Measurements from ENCODE around the gene ROM1. TPM values are rescaled to one million over a fixed set of nuclear protein-coding genes. Genes with fewer than 3 reads are reported as not detected.
"Not testable (repeated sequence)": the region's sequence is repeated elsewhere in the genome, so short reads cannot be mapped to it uniquely, and the experiment has no call there.

ROM1 gene
- total RNA-seq, 2 donors from 2014 or later: 0.94 to 1.2 TPM

DNA sequence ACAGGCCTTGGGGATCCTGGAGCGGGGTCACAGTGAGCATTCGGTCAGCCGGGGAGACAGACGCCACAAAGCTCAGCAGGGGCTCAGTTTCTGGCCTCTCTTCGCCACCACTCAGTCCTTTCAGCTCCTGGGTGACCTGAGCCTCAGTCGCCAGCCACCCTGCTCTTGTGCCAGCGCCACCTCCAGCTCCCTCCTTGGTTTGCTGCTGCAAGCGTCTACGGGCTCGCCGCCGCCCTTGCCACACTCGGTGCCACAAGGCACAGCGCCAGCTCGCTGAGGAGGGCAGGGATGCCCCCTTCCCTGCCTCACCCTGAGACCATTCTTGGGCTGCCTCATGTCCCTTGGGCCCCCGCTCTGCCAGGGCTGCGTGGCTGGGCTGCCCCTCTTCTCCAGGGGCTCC, 37.9 kb upstream of the ROM1 start:
- no peak for DNase-seq

DNA sequence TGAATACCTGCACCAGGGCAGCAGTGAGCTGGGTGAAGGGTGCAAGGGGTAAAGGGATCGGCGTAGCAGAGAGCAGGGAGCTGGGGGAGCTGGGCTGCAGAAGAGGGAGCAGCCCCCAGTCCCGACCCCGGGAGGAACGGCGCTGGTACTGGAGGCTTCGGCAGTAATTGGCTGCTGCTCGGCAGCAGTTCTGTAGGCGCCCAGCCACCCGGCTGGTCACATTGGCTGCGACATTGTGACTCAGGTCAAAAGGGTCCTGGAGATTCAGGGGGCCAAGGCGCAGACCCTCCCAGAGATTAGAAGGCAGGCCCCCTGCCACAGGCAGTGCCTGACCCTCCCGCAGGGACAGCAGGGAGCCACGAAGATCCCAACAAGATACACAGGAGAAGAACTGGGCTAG, 37.2 kb upstream of the ROM1 start:
- peaks cover 41% of the 10 kb centered on the region for H3K4me1 Mint-ChIP-seq
- no peaks in the 10 kb centered on the region for H3K9me3 ChIP-seq (ENCODE audit: control insufficient read depth, low read length, poor library complexity, severe bottlenecking)
- H3K27me3 Mint-ChIP-seq: no peaks in the 10 kb centered on the region
- peak overlapping the region; percentile 99 for H3K4me3 Mint-ChIP-seq
- DNase-seq: no peak
- no peak overlapping the region for H3K27ac Mint-ChIP-seq
- peaks cover 16% of the 10 kb centered on the region for H3K36me3 Mint-ChIP-seq (ENCODE audit: low read depth)
- ATAC-seq: no peak

More for the DNA sequence above, 37.9 kb upstream of the ROM1 start:
- Mint-ChIP-seq H3K4me3 (peak overlapping the region; percentile 99), H3K27me3 (no peaks in the 10 kb centered on the region), H3K27ac (peak overlapping the region; percentile 100), H3K4me1 (peaks cover 46% of the 10 kb centered on the region), H3K36me3 (ENCODE audit: low read depth) (peaks cover 17% of the 10 kb centered on the region)
- no peak for ATAC-seq
- H3K9me3 ChIP-seq (ENCODE audit: control insufficient read depth, low read length, poor library complexity, severe bottlenecking): no peaks in the 10 kb centered on the region

DNA sequence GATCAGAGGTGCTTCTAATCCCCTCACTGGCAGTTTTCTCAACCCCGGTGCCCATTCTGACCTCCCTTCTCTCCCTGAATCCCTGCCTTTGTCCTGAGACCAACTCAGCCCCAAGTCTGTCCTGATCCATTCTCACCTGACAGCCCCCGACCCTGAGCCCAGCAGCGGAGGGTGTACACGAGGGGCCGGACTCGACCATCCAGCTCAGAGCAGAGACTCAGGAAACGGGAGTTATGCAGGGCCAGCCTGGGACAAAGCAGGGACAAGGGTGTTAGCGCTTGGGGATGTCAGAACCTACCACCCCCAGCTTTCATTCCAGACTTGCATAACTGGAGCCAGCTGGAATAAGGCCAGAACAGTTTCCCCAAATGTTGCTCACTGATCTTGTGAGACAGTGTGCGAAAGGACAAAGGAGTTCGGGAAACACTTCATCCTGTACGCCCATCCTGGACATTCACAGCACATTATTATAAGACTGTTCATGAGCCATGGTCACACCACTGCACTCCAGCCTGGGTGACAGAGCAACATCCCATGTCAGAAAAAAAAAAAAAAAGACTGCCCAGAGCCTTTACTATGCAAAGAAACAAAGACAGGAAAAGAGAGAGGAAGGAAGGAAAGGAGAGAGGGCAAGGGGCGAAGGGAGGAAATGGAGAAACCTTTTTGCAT, 35.9 kb upstream of the ROM1 start:
- Mint-ChIP-seq H3K36me3 (ENCODE audit: low read depth) (peaks cover 11% of the 10 kb centered on the region), H3K4me3 (no peak overlapping the region), H3K27ac (no peak overlapping the region), H3K27me3 (no peaks in the 10 kb centered on the region), H3K4me1 (peaks cover 29% of the 10 kb centered on the region)
- ATAC-seq (no peak), DNase-seq (no peak)
- H3K9me3 ChIP-seq (ENCODE audit: control insufficient read depth, low read length, poor library complexity, severe bottlenecking): no peaks in the 10 kb centered on the region

DNA sequence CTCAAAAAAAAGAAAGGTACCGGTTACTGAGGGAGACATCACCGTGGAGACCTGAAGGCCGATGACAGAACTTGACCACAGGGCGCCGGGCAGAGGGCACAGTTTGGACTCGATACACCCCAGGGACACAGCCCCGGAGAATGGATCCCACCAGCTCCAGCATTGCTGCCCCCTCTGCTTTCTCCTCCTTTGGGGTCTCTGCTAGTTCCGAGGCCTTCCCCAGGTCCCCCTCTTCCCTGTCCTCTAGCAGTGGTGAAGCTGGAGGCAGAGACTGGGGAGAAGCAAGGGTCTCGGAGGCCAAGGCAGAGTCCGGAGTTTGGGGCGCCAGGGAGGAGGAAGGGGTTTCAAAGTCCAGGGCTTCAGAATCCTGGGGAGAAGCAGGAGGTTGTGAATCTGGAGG, 34.5 kb upstream of the ROM1 start:
- H3K9me3 ChIP-seq (ENCODE audit: control insufficient read depth, low read length, poor library complexity, severe bottlenecking): no peaks in the 10 kb centered on the region
- no peak overlapping the region for H3K27ac Mint-ChIP-seq
- H3K4me1 Mint-ChIP-seq: peaks cover 17% of the 10 kb centered on the region
- no peak overlapping the region for H3K4me3 Mint-ChIP-seq
- H3K27me3 Mint-ChIP-seq: no peaks in the 10 kb centered on the region
- peaks cover 7% of the 10 kb centered on the region for H3K36me3 Mint-ChIP-seq (ENCODE audit: low read depth)
- no peak for DNase-seq
- ATAC-seq: no peak

DNA sequence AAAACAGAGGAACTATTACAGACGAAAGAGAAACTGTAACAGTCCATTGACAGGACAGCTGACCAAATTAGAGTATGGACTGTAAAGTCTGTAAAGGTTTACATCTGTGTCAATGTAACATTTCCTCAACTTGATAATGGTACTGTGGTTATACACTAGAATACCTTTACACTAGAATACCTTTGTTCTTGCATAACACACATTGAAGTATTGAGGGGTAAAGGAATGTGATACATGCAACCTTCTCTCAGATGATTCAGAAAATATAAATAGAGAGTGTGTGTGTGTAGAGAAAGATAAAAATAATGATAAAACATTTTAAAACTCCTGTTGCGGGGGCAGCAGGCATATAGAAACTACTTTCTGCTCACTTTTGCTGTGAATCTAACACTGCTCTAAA, 33.8 kb upstream of the ROM1 start:
- ATAC-seq: no peak
- H3K36me3 Mint-ChIP-seq (ENCODE audit: low read depth): peaks cover 6% of the 10 kb centered on the region

DNA sequence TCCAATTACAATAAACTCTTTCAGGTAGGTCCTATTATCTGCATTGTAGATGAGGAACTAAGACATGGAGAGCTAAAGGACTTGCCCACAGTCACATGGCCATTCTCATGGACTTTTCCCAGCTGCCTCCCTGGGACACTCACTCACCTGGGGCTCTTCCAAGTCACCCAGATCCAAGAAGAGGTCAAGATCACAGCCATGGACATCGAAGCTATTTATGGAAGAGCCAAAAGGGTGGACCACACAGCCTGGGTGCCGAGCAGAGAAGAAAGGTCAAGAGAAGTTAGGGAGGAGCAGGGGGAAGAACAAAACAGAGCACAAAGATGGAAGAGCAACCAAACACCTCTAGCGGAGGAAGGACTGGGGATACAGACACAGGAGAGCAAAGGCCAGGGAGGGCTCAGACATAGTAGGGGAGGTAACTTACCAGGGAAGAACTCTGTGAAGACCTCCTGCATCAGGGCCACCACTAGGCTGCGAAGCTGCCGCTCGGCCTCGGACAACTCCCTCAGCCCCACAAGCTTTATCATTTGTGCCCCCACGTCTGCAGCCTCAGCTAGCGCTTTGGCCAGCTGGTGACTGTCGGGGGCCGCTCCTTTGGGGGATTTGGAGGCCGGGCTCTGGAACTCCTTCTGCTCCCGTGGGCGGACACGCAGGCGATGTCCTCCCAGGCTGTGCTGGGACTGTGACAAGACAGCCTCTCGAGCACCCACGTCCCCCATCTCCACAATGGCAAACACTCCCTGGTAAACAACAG, 31.9 kb upstream of the ROM1 start:
- peaks cover 2% of the 10 kb centered on the region for H3K4me1 Mint-ChIP-seq
- ATAC-seq: no peak

More for the DNA sequence above, 33.8 kb upstream of the ROM1 start:
- H3K9me3 ChIP-seq (ENCODE audit: control insufficient read depth, low read length, poor library complexity, severe bottlenecking): no peaks in the 10 kb centered on the region
- Mint-ChIP-seq H3K4me3 (no peak overlapping the region), H3K4me1 (peaks cover 11% of the 10 kb centered on the region), H3K27me3 (no peaks in the 10 kb centered on the region), H3K27ac (no peak overlapping the region)
- no peak for DNase-seq

DNA sequence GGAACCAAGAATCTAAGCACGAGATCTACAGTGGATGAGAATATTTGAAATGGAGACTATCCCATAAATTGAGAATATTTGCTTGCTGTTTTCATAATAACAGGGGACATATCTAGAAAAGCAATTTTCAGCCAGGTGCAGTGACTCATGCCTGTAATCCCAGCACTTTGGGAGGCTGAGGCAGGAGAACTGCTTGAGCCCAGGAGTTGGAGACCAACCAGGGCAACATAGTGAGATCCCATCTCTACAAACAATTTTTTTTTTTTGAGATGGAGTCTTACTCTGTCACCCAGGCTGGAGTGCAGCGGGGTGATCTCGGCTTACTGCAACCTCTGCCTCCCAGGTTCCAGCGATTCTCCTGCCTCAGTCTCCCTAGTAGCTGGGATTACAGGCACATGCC, 31.3 kb upstream of the ROM1 start:
- DNase-seq; H3K27ac Mint-ChIP-seq; H3K27me3 Mint-ChIP-seq; H3K9me3 ChIP-seq (ENCODE audit: control insufficient read depth, low read length, poor library complexity, severe bottlenecking); H3K36me3 Mint-ChIP-seq (ENCODE audit: low read depth); H3K4me1 Mint-ChIP-seq; ATAC-seq; H3K4me3 Mint-ChIP-seq: not testable (repeated sequence)

More for the DNA sequence above, 31.9 kb upstream of the ROM1 start:
- H3K27me3 Mint-ChIP-seq: no peaks in the 10 kb centered on the region
- no peaks in the 10 kb centered on the region for H3K9me3 ChIP-seq (ENCODE audit: control insufficient read depth, low read length, poor library complexity, severe bottlenecking)
- H3K27ac Mint-ChIP-seq: no peak overlapping the region
- H3K4me3 Mint-ChIP-seq: no peak overlapping the region
- peaks cover 6% of the 10 kb centered on the region for H3K36me3 Mint-ChIP-seq (ENCODE audit: low read depth)
- DNase-seq: no peak

DNA sequence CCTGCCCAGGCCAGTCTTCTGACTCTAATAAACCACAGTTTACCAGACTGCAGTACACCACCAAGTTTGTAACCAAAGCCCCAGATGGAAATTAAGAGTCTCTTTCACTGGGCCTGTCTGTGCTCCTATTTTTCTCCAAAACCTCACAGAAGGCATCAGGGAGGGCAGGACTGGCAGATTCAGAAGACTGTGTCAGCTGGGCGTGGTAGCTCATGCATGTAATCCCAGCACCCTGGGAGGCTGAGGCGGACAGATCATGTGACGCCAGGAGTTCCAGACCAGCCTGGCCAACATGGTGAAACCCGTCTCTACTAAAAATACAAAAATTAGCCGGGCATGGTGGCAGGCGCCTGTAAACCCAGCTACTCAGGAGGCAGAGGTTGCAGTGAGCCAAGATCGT, 27.7 kb upstream of the ROM1 start:
- H3K27ac Mint-ChIP-seq, H3K4me3 Mint-ChIP-seq: not testable (repeated sequence)

DNA sequence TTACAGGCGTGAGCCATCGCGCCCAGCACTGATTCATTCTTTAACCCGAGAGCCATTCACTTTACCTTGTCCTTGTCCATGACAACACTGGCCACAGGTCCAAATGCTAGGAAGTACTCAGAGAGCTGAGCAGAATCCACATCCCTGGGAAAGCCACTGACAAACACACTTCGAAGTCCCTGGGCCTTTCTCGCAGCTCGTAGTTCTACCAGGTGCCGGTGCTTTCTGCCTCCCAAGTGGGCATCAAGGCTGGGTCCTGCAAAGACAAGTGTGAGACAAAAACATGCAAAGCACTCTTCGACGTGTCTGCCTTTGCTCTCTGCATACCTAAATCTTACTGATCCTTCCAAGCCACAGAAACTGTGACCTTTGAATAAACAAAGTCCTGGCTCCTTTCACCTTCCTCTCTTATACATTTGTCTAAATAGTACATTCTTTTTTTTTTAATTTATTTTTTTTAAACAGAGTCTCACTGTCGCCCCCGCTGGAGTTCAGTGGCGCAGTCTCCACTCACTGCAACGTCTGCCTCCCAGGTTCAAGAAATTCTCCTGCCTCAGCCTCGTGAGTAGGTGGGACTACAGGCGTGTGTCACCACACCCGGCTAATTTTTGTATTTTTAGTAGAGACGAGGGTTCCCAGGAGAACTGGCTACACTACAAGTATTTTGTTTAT, 24.0 kb upstream of the ROM1 start:
- Mint-ChIP-seq H3K27ac (no peak overlapping the region), H3K4me1 (peaks cover 21% of the 10 kb centered on the region), H3K4me3 (no peak overlapping the region), H3K36me3 (ENCODE audit: low read depth) (no peaks in the 10 kb centered on the region), H3K27me3 (no peaks in the 10 kb centered on the region)
- DNase-seq: no peak
- ATAC-seq: no peak
- no peaks in the 10 kb centered on the region for H3K9me3 ChIP-seq (ENCODE audit: control insufficient read depth, low read length, poor library complexity, severe bottlenecking)

More for the DNA sequence above, 27.7 kb upstream of the ROM1 start:
- not testable (repeated sequence) for H3K27me3 Mint-ChIP-seq; H3K4me1 Mint-ChIP-seq; H3K9me3 ChIP-seq (ENCODE audit: control insufficient read depth, low read length, poor library complexity, severe bottlenecking); H3K36me3 Mint-ChIP-seq (ENCODE audit: low read depth); DNase-seq; ATAC-seq

DNA sequence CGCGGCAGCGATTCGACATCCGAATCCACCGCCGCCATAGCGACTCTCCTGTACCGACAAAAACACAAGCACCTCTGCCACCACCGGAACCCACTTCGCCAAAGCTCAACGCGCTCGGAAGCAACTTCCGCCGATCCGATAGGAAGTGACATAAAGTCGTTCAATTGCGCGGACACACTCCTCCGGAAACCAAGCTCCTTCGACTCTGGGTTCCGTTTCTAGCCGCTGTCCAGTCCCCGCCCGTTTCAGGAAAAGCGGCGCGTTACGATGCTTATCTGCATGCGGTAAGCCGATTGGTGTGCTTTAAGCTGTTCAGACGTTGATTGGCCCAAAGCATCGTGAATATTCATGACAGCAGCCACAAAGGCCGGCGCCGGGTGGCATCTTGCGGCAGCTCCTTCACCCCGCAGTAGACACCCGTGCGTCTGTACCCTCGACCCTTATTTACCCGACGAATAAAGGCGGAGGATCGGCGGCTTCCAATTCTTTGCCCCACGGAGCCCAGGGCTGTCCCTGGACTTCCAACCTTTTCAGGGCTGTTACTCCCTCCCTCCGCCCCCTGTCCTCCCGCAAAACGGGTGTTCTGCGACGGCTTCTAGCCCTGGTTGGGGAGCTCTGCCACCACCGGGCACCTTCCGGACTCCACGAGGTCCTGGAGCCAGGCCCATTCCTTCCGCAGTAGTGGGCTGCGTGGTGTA, 21.5 kb upstream of the ROM1 start, which contains the start of gene TUT1:
TSS of gene TUT1 (minus strand) at position 76 of the 698 bp plus-strand sequence. CDS start at position 38, 38 bp downstream.
- DNase-seq (peak; percentile 80 to 93 (median 90)), ATAC-seq (peak; percentile 91)
- Mint-ChIP-seq H3K4me3 (peak within 1 kb of the TSS; percentile 96), H3K4me1 (peaks cover 29% of the 10 kb centered on the region), H3K27ac (peak within 1 kb of the TSS; percentile 95), H3K27me3 (no peaks in the 10 kb centered on the region), H3K36me3 (ENCODE audit: low read depth) (no peaks in the 10 kb centered on the region)
- H3K9me3 ChIP-seq (ENCODE audit: control insufficient read depth, low read length, poor library complexity, severe bottlenecking): no peaks in the 10 kb centered on the region

DNA sequence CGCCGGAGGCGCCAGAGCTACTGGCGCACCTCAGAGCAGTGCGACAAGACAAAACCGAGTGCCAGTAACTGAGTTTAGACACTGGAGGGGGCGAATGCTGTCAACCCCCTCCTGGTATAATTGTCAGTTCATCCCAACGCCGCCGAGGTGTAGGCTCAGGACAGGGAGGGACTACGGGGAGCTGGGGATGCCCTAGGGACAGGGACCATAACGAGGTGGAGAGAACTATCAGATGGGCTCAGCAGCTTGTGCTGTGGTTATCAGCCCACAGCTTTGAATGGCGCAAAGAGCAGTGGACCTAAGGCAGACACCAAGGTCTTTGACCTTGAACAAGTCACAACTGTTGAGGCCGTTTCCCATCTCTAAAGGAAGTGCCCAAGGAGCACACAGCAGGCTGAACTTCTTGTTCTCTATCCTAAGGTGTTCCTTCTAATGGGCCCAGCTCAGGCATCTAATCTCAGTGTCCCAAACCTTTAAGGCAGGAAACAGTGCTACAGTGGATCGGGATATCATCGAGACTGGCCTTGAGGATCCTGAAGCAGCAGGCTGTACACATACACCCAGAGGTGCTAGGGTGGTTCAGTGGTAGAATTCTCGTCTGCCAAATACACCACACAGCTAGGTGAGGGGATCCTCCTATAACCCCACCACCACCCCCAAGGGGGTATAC, 20.8 kb upstream of the ROM1 start:
- H3K4me1 Mint-ChIP-seq: peaks cover 31% of the 10 kb centered on the region
- H3K36me3 Mint-ChIP-seq (ENCODE audit: low read depth): peaks cover 2% of the 10 kb centered on the region
- peak overlapping the region; percentile 95 for H3K27ac Mint-ChIP-seq
- no peak for ATAC-seq
- DNase-seq: no peak
- H3K9me3 ChIP-seq (ENCODE audit: control insufficient read depth, low read length, poor library complexity, severe bottlenecking): no peaks in the 10 kb centered on the region
- H3K4me3 Mint-ChIP-seq: peak overlapping the region; percentile 96
- H3K27me3 Mint-ChIP-seq: no peaks in the 10 kb centered on the region

DNA sequence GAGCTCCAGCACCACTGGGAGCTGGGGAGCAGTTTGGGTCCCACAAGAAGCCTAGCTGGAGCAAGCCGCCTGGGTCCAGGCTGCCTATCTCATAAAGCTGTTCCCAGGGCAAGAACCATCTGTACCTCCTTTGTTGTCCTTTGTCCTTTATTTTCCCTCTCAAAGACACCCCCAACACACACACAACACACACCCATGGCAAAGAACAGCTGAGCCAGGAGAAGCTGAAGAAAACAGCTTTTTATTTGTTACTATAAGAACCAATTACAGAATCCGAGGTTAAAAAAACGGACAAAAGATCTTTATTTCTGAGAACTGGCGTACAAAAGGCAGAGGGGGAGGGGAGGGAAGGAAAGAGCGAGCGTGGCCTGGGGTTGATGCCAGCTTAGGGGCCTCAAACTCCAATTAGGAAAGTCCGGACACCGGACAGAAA, 20.1 kb upstream of the ROM1 start:
- peaks cover 33% of the 10 kb centered on the region for H3K4me1 Mint-ChIP-seq
- H3K27ac Mint-ChIP-seq: peak overlapping the region; percentile 95
- no peaks in the 10 kb centered on the region for H3K27me3 Mint-ChIP-seq
- no peak for ATAC-seq
- peak overlapping the region; percentile 60 for H3K4me3 Mint-ChIP-seq
- no peaks in the 10 kb centered on the region for H3K9me3 ChIP-seq (ENCODE audit: control insufficient read depth, low read length, poor library complexity, severe bottlenecking)
- DNase-seq: no peak
- peaks cover 2% of the 10 kb centered on the region for H3K36me3 Mint-ChIP-seq (ENCODE audit: low read depth)
